ENCODE measurements around the gene ZNF593OS. TPM values are rescaled to one million over a fixed set of nuclear protein-coding genes. Genes with fewer than 3 reads are reported as not detected.

Gene ZNF593OS
- total and polyA plus RNA-seq, 4 experiments from 2014 or later, result 0.53 to 0.78 TPM; not detected in 2

DNA sequence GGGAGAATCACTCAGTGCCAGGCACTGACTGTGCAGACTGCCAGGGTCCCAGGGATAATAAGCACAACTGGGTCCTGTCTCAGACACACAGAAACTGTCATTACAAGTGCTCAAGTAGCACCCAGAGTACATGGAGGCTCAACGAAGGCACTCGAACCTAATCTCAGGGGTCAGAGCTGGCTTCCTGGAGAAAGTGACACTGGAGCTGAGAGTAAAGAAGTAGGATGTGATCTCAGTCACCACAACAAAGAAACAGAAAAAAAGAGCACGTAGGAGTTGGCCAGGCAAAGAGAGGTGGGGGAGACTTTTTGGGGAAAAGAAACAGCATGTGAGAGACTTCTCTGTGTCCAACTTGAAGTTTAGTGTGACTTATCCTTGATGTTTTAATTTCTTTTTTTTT is 20.1 kb upstream of the ZNF593OS start:
- Mint-ChIP-seq H3K9me3 (peaks cover 0 to 1% (median 0%) of the 10 kb centered on the region in 8 donors), H3K4me1 (peaks cover 6 to 30% (median 14%) of the 10 kb centered on the region in 4 donors), H3K27ac (peak overlapping the region in 4 of 7 donors; percentile 8 to 43 (median 30)), H3K36me3 (no peaks in the 10 kb centered on the region), H3K27me3 (no peaks in the 10 kb centered on the region), H3K4me3 (peak overlapping the region in 2 of 8 donors; percentile 11 to 46)
- ChIA-PET CTCF (ENCODE audit: partially characterized antibody) (interaction anchor here (1.5 to 4.6 kb wide), 3 partner anchors 12 to 43 kb away, joined by 4 to 37 read pairs (median 6); partner anchors contain the start of genes CEP85 and ZNF593), POLR2A (ENCODE audit: partially characterized antibody) (no interaction called here)
- Histone ChIP-seq H3K27ac (ENCODE audit: low read depth, low read length) (no peak overlapping the region), H3K27me3 (ENCODE audit: insufficient read depth, low read length) (no peaks in the 10 kb centered on the region), H3K4me1 (ENCODE audit: insufficient read depth, low read length) (peaks cover 7% of the 10 kb centered on the region), H3K4me3 (ENCODE audit: low read length in 2 of 2) (no peak overlapping the region), H3K9me3 (ENCODE audit: control insufficient read depth in 1 of 2, low read length in 2 of 2) (no peaks in the 10 kb centered on the region), H3K36me3 (ENCODE audit: insufficient read depth, low read length) (no peaks in the 10 kb centered on the region)
- DNase-seq, result no peak
- intact Hi-C loops (cut with micrococcal nuclease), result no loop called here

DNA sequence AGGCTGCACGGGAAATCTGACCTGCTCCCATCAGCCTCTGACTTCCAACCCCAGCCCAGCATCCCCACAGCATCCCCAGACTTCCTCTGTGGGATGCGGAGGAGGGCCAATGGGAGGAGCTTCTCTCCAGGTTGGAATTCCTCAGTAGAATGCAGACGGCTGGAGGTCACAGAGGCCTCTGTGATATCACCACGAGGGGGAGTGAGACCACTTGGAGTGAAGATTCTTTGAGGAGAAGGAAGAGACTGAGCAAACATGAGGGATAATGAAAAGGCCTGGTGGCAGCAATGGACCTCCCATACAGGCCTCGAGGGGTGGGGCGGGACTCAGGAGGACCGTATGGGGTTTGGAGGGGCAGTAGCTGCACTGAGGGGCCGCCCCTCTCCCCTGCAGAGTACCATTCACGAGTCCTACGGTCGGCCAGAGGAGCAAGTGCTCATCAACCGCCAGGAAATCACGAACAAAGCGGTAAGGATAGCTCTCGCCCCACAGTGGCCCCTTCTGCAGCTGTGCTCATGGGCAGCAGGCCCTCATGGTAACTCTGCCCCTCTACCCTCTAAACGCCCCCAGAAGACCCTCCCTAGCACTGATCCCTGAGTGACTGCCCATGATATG is 18.8 kb upstream of the ZNF593OS start, which contains the start of gene CATSPER4:
CATSPER4 (plus strand) TSS at position 230 of the 615 bp plus-strand sequence; CDS start at position 256, 26 bp downstream.
- Mint-ChIP-seq H3K27ac (peak within 1 kb of the TSS in 4 of 7 donors; percentile 36 to 88 (median 66)), H3K36me3 (no peaks in the 10 kb centered on the region), H3K4me3 (no peak within 1 kb of the TSS), H3K4me1 (peaks cover 6 to 30% (median 14%) of the 10 kb centered on the region in 4 donors), H3K9me3 (peaks cover 0 to 1% (median 0%) of the 10 kb centered on the region in 8 donors), H3K27me3 (no peaks in the 10 kb centered on the region)
- peak in 4 of 5 donors; percentile 13 to 33 (median 18) for DNase-seq
- ChIA-PET CTCF (ENCODE audit: partially characterized antibody) (interaction anchor here (0.9 to 4.6 kb wide), 7 partner anchors 9 to 227 kb away, joined by 3 to 37 read pairs (median 4); partner anchors contain the start of genes CEP85 and ZNF593), POLR2A (ENCODE audit: partially characterized antibody) (no interaction called here)
- no peaks in the 10 kb centered on the region for H3K36me3 ChIP-seq (ENCODE audit: insufficient read depth, low read length)
- H3K9me3 ChIP-seq (ENCODE audit: control insufficient read depth in 1 of 2, low read length in 2 of 2), result no peaks in the 10 kb centered on the region
- no peaks in the 10 kb centered on the region for H3K27me3 ChIP-seq (ENCODE audit: insufficient read depth, low read length)
- H3K4me1 ChIP-seq (ENCODE audit: insufficient read depth, low read length), result peaks cover 7% of the 10 kb centered on the region
- H3K27ac ChIP-seq (ENCODE audit: low read depth, low read length), result no peak within 1 kb of the TSS
- H3K4me3 ChIP-seq (ENCODE audit: low read length in 2 of 2), result no peak within 1 kb of the TSS
- intact Hi-C loops (cut with micrococcal nuclease), result loop anchor here (1.0 kb wide), 1 partner anchor 44 kb away; the partner anchor contains the start of gene CEP85

DNA sequence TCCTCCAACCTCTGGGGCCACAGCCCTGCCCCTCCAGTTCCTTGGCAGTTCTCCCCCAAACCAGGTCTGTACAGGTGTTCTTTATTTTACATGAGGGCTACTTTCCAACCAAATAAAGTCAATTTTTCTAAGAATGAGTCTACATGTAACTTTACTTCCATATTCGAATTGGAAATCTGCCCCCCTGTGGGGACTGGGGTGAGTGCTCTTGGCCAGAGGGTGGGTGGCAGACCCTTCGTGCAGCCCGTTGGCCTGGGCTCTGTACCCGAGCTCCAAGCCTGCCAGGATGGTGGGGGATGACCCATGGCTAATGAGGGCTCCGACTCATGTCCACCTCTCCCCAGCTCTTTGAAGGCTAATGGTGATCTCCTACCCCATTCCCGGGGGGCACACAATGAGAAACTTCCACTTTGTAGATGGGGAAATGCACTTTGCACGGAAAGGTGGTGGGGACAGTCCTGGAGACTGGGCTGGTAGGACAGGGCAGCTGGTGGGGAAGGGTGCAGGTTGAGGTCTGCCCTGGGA is 18.2 kb upstream of the ZNF593OS start:
- CTCF ChIA-PET (ENCODE audit: partially characterized antibody), result interaction anchor here (1.0 to 4.6 kb wide), 5 partner anchors 10 to 44 kb away, joined by 3 to 37 read pairs (median 6); partner anchors contain the start of genes CEP85 and ZNF593
- Histone ChIP-seq H3K36me3 (ENCODE audit: insufficient read depth, low read length) (no peaks in the 10 kb centered on the region), H3K4me1 (ENCODE audit: insufficient read depth, low read length) (peaks cover 7% of the 10 kb centered on the region), H3K27me3 (ENCODE audit: insufficient read depth, low read length) (no peaks in the 10 kb centered on the region), H3K27ac (ENCODE audit: low read depth, low read length) (no peak overlapping the region), H3K9me3 (ENCODE audit: control insufficient read depth in 1 of 2, low read length in 2 of 2) (no peaks in the 10 kb centered on the region), H3K4me3 (ENCODE audit: low read length in 2 of 2) (no peak overlapping the region)
- H3K4me3 Mint-ChIP-seq, result no peak overlapping the region
- H3K27ac Mint-ChIP-seq, result peak overlapping the region in 2 of 7 donors; percentile 36 to 88
- POLR2A ChIA-PET (ENCODE audit: partially characterized antibody), result interaction anchor here (0.8 kb wide), 1 partner anchor 44 kb away, joined by 3 read pairs; the partner anchor contains the start of gene CEP85
- intact Hi-C loops (cut with micrococcal nuclease), result loop anchor here (1.0 kb wide), 1 partner anchor 44 kb away; the partner anchor contains the start of gene CEP85
- H3K27me3 Mint-ChIP-seq, result no peaks in the 10 kb centered on the region
- no peaks in the 10 kb centered on the region for H3K36me3 Mint-ChIP-seq
- H3K4me1 Mint-ChIP-seq, result peaks cover 6 to 30% (median 14%) of the 10 kb centered on the region in 4 donors
- H3K9me3 Mint-ChIP-seq, result peaks cover 0 to 1% (median 0%) of the 10 kb centered on the region in 8 donors
- no peak for DNase-seq

DNA sequence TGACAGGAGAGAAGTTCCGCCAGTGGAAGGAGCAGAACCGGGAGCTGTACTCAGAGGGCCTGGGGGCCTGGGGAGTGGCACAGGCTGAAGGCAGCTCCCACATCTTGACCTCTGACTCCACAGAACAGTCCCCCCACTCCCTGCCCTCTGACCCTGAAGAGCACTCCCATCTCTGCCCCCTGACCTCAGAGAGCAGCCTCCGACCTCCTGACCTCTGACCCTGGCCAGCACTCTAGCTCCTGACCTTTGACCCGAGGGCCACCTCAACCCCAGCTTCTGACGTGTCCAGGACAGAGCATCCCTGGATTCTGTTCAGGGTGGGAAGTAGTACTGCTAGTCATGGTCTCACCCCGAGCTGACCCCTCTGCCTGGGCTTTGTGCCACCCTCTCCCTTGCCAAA is 17.7 kb upstream of the ZNF593OS start:
- Histone ChIP-seq H3K27ac (ENCODE audit: low read depth, low read length) (no peak overlapping the region), H3K36me3 (ENCODE audit: insufficient read depth, low read length) (no peaks in the 10 kb centered on the region), H3K27me3 (ENCODE audit: insufficient read depth, low read length) (no peaks in the 10 kb centered on the region), H3K9me3 (ENCODE audit: control insufficient read depth in 1 of 2, low read length in 2 of 2) (no peaks in the 10 kb centered on the region), H3K4me1 (ENCODE audit: insufficient read depth, low read length) (peaks cover 7% of the 10 kb centered on the region), H3K4me3 (ENCODE audit: low read length in 2 of 2) (no peak overlapping the region)
- CTCF ChIA-PET (ENCODE audit: partially characterized antibody), result interaction anchor here (1.0 to 4.6 kb wide), 3 partner anchors 20 to 45 kb away, joined by 4 to 37 read pairs (median 6); partner anchors contain the start of genes CEP85 and ZNF593
- Mint-ChIP-seq H3K4me3 (no peak overlapping the region), H3K27ac (peak overlapping the region in 2 of 7 donors; percentile 43 to 88), H3K27me3 (no peaks in the 10 kb centered on the region), H3K36me3 (no peaks in the 10 kb centered on the region), H3K9me3 (peaks cover 0 to 1% (median 0%) of the 10 kb centered on the region in 8 donors), H3K4me1 (peaks cover 6 to 30% (median 14%) of the 10 kb centered on the region in 4 donors)
- intact Hi-C loops (cut with micrococcal nuclease), result no loop called here
- no peak for DNase-seq
- POLR2A ChIA-PET (ENCODE audit: partially characterized antibody), result interaction anchor here (0.8 kb wide), 1 partner anchor 45 kb away, joined by 3 read pairs; the partner anchor contains the start of gene CEP85

DNA sequence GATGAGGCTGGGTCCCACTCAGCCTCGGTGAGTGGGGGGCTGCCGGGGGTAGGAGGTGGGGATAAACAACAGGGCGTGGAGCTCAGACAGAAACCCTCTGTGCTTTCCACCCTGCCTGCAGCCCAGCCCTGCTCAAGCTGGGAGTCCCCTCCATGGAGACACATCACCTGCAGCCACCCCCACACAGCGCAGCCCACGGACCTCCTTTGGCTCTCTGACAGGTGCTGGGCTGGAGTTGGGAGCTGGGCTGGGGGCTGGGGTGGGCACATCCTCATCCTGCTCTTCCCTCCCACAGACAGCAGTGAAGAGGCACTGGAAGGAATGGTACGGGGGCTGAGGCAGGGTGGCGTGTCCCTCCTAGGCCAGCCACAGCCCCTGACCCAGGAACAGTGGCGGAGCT is 16.8 kb upstream of the ZNF593OS start:
- Mint-ChIP-seq H3K36me3 (no peaks in the 10 kb centered on the region), H3K4me1 (peaks cover 6 to 24% (median 12%) of the 10 kb centered on the region in 4 donors), H3K27me3 (no peaks in the 10 kb centered on the region), H3K27ac (no peak overlapping the region), H3K4me3 (no peak overlapping the region), H3K9me3 (peaks cover 0 to 1% (median 0%) of the 10 kb centered on the region in 8 donors)
- no peak for DNase-seq
- no peaks in the 10 kb centered on the region for H3K9me3 ChIP-seq (ENCODE audit: control insufficient read depth in 1 of 2, low read length in 2 of 2)
- intact Hi-C loops (cut with micrococcal nuclease), result no loop called here
- no peak overlapping the region for H3K4me3 ChIP-seq (ENCODE audit: low read length in 2 of 2)
- H3K36me3 ChIP-seq (ENCODE audit: insufficient read depth, low read length), result no peaks in the 10 kb centered on the region
- H3K27me3 ChIP-seq (ENCODE audit: insufficient read depth, low read length), result no peaks in the 10 kb centered on the region
- ChIA-PET POLR2A (ENCODE audit: partially characterized antibody) (no interaction called here), CTCF (ENCODE audit: partially characterized antibody) (interaction anchor here (4.6 kb wide), 1 partner anchor 46 kb away, joined by 37 read pairs; the partner anchor contains the start of gene CEP85)
- peaks cover 7% of the 10 kb centered on the region for H3K4me1 ChIP-seq (ENCODE audit: insufficient read depth, low read length)
- no peak overlapping the region for H3K27ac ChIP-seq (ENCODE audit: low read depth, low read length)

DNA sequence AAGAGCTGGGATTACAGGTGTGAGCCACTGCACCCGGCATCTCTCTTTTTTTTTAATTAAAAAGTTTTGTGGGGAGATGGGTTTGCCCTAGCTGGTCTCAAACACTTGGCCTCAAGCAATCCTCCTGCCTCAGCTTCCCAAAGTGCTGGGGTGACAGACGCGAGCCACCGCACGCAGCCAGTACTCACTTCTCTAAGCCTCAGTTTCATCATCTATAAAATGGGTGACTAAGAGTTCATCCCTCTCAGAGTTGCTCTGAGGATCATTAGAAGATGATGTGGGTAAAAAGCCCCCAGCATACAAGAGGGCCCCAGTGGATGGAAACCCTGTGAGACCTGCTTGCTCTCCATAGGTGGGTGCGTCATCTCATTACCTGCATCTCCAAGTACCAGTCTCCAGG is 16.2 kb upstream of the ZNF593OS start:
- Histone ChIP-seq H3K27ac (ENCODE audit: low read depth, low read length) (no peak overlapping the region), H3K36me3 (ENCODE audit: insufficient read depth, low read length) (no peaks in the 10 kb centered on the region), H3K9me3 (ENCODE audit: control insufficient read depth in 1 of 2, low read length in 2 of 2) (no peaks in the 10 kb centered on the region), H3K4me1 (ENCODE audit: insufficient read depth, low read length) (peaks cover 7% of the 10 kb centered on the region), H3K4me3 (ENCODE audit: low read length in 2 of 2) (no peak overlapping the region), H3K27me3 (ENCODE audit: insufficient read depth, low read length) (no peaks in the 10 kb centered on the region)
- no peaks in the 10 kb centered on the region for H3K36me3 Mint-ChIP-seq
- CTCF ChIA-PET (ENCODE audit: partially characterized antibody), result interaction anchor here (1.5 to 4.6 kb wide), 3 partner anchors 18 to 229 kb away, joined by 4 to 37 read pairs (median 5); partner anchors contain the start of genes C1orf232, CEP85 and ZNF593
- H3K4me1 Mint-ChIP-seq, result peaks cover 6 to 18% (median 11%) of the 10 kb centered on the region in 4 donors
- H3K9me3 Mint-ChIP-seq, result peaks cover 0 to 1% (median 0%) of the 10 kb centered on the region in 8 donors
- no peak for DNase-seq
- no peak overlapping the region for H3K27ac Mint-ChIP-seq
- POLR2A ChIA-PET (ENCODE audit: partially characterized antibody), result interaction anchor here (1.1 kb wide), 1 partner anchor 10 kb away, joined by 3 read pairs; the partner anchor contains the start of gene CNKSR1
- intact Hi-C loops (cut with micrococcal nuclease), result no loop called here
- no peak overlapping the region for H3K4me3 Mint-ChIP-seq
- no peaks in the 10 kb centered on the region for H3K27me3 Mint-ChIP-seq

DNA sequence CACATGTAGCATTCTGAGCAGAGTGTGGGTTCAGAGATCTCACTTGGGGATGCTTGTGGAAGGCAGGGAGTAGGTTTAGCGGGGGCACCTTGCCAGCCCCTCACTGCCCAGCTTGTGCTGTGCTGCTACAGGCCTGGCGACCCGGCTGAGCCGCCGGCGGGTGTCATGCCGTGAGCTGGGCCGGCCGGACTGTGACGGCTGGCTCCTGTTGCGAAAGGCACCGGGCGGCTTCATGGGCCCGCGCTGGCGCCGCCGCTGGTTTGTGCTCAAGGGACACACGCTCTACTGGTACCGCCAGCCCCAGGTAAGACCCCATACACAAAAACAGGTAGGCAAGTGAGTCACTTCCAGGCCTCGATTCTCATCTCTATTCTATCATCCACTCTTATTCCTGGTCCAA is 13.3 kb upstream of the ZNF593OS start:
- Mint-ChIP-seq H3K4me3 (no peak overlapping the region), H3K4me1 (no peaks in the 10 kb centered on the region), H3K27me3 (no peaks in the 10 kb centered on the region), H3K9me3 (no peaks in the 10 kb centered on the region), H3K27ac (no peak overlapping the region), H3K36me3 (no peaks in the 10 kb centered on the region)
- CTCF ChIA-PET (ENCODE audit: partially characterized antibody), result interaction anchor here (1.6 kb wide), 1 partner anchor 49 kb away, joined by 5 read pairs; the partner anchor contains the start of gene CEP85
- POLR2A ChIA-PET (ENCODE audit: partially characterized antibody), result no interaction called here
- H3K27me3 ChIP-seq (ENCODE audit: insufficient read depth, low read length), result no peaks in the 10 kb centered on the region
- no peaks in the 10 kb centered on the region for H3K4me1 ChIP-seq (ENCODE audit: insufficient read depth, low read length)
- no peak overlapping the region for H3K27ac ChIP-seq (ENCODE audit: low read depth, low read length)
- no peaks in the 10 kb centered on the region for H3K36me3 ChIP-seq (ENCODE audit: insufficient read depth, low read length)
- H3K4me3 ChIP-seq (ENCODE audit: low read length in 2 of 2), result no peak overlapping the region
- intact Hi-C loops (cut with micrococcal nuclease), result no loop called here
- DNase-seq, result no peak
- no peaks in the 10 kb centered on the region for H3K9me3 ChIP-seq (ENCODE audit: control insufficient read depth in 1 of 2, low read length in 2 of 2)

Data from CD4-positive, alpha-beta memory T cell (primary cell).